HFFc6 (cell line): Measurements from ENCODE around the gene RASSF8. TPM values are rescaled to one million over a fixed set of nuclear protein-coding genes. Genes with fewer than 3 reads are reported as not detected.

Experiments used
- DNase-seq: peaks from one replicate; pipeline ENCODE4 v3.0.0-alpha.2; 2018
- H3K27ac Mint-ChIP-seq: 2 replicates; pipeline ENCODE4 v1.8.0; 2020; ENCODE audit warnings: mild to moderate bottlenecking, mixed read lengths
- H3K27me3 Mint-ChIP-seq: 2 replicates; pipeline ENCODE4 v1.8.0; 2021; ENCODE audit warnings: mild to moderate bottlenecking, moderate library complexity, mixed read lengths; ENCODE audit not compliant: insufficient read depth
- H3K36me3 Mint-ChIP-seq: 2 replicates; pipeline ENCODE4 v1.8.0; 2021; ENCODE audit warnings: low read depth, mixed read lengths
- H3K4me1 Mint-ChIP-seq: 2 replicates; pipeline ENCODE4 v1.8.0; 2020; ENCODE audit warnings: low read depth, mixed read lengths
- H3K4me3 Mint-ChIP-seq: 2 replicates; pipeline ENCODE4 v1.8.0; 2020; ENCODE audit warnings: mild to moderate bottlenecking, moderate library complexity, mixed read lengths
- H3K9me3 Mint-ChIP-seq: 2 replicates; pipeline ENCODE4 v1.8.0; 2020; ENCODE audit warnings: mild to moderate bottlenecking, mixed read lengths
- CTCF ChIP-seq: fragments of 200-600 bp; sonication (generic); IDR thresholded peaks from 2 replicates; pipeline ENCODE4 v1.5.0; 2021; ENCODE audit warnings: antibody characterized with exemption, mild to moderate bottlenecking
- long read RNA-seq: library from polyadenylated mRNA; unstranded; transcript quantifications from one replicate; pipeline ENCODE4 v2.0.0, GENCODE V29; 2019
- total RNA-seq, 6 experiments: library from RNA; stranded (reverse); fragmentation: NEBNext Ultra II Directional; extraction: Animal tissue kit (Norgen Biotek cat#: 25700); gene quantifications; 2 replicates in 1 of 6; 3 replicates in 5 of 6; pipeline ENCODE4 v1.2.3, GENCODE V29; 2021

Gene RASSF8, protein sequence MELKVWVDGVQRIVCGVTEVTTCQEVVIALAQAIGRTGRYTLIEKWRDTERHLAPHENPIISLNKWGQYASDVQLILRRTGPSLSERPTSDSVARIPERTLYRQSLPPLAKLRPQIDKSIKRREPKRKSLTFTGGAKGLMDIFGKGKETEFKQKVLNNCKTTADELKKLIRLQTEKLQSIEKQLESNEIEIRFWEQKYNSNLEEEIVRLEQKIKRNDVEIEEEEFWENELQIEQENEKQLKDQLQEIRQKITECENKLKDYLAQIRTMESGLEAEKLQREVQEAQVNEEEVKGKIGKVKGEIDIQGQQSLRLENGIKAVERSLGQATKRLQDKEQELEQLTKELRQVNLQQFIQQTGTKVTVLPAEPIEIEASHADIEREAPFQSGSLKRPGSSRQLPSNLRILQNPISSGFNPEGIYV
- 10 to 100 TPM; 61.7 to 84.5 (median 77.0) TPM for total RNA-seq
- long read RNA-seq, partial matches to known transcripts = 0 of 4 reads
- long read RNA-seq, other reads (novel, unspliced or antisense) = 4 of 4 reads

- Mint-ChIP-seq H3K4me1 (peaks cover 59% of the 10 kb centered on the region), H3K27me3 (peaks cover 3% of the 10 kb centered on the region)
- peak; percentile 48 for DNase-seq
These were observed at the start of gene RASSF8 for GRCh38 chr12:25958428-25959070. Gene RASSF8, plus strand, starts transcription at chr12:25958682. Its CDS starts 96,662 bp downstream, at chr12:26055344.

DNA sequence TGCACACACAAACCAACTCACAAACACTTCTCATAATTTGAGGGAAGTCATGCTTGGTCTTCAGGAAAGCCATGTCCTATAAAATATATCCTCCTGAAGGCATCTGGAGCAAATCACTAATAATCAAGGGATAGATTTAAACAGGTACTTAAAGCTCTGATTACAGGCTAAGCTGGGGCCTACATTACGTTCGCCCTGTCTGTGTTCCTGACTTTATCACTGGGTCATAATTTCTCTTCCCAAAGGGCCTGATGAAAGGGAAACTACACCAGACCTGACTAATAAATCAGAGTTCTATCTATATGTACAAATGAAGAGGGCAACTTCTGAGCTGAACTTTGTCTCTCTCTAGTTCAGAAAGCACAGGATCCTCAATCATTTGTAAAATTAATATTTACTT, 43.9 kb upstream of the RASSF8 start:
- no peak for TF ChIP-seq CTCF
- peaks cover 4% of the 10 kb centered on the region; the same call in 1 of the 2 replicates for H3K27me3 Mint-ChIP-seq
- DNase-seq = no peak
- no peak overlapping the region for H3K27ac Mint-ChIP-seq
- no peak overlapping the region for H3K4me3 Mint-ChIP-seq
- H3K36me3 Mint-ChIP-seq = no peaks in the 10 kb centered on the region
- H3K4me1 Mint-ChIP-seq = peaks cover 2% of the 10 kb centered on the region; the same call in 1 of the 2 replicates
- H3K9me3 Mint-ChIP-seq = no peaks in the 10 kb centered on the region

More at GRCh38 chr12:25958428-25959070, at the start of gene RASSF8:
- H3K4me3 Mint-ChIP-seq = peak within 1 kb of the TSS; percentile 94
- peaks cover 35% of the 10 kb centered on the region for H3K36me3 Mint-ChIP-seq
- peak within 1 kb of the TSS; percentile 96 for H3K27ac Mint-ChIP-seq
- TF ChIP-seq CTCF = no peak; the same call in 1 of the 2 replicates
- H3K9me3 Mint-ChIP-seq = no peaks in the 10 kb centered on the region

DNA sequence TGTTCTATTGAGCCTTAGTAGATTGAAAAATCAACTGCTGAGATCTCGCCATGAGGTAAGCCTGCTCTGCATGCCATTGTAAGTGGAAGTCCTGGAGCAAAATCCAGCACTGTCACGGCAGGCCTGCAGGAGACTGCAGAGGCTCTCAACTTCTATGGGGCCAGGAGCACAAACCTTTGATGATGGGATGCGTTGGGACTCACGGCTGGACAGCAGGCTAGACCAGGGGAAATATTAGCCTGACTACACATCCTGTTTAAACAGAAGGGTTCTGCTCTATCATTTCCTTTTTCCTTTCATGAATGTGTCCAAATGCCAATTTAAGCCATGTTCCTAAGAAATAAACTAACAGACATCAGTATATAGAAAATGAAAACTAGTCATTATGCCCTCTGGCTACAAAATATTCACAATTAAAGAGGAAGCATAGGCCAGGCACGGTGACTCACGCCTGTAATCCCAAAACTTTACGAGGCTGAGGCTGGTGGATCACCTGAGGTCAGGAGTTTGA, 33.9 kb upstream of the RASSF8 start:
- DNase-seq = peak; percentile 88
- Mint-ChIP-seq H3K9me3 (no peaks in the 10 kb centered on the region), H3K27me3 (no peaks in the 10 kb centered on the region), H3K4me1 (peaks cover 40% of the 10 kb centered on the region), H3K4me3 (peak overlapping the region; percentile 49), H3K36me3 (no peaks in the 10 kb centered on the region; the same call in 1 of the 2 replicates), H3K27ac (peak overlapping the region; percentile 81)
- TF ChIP-seq CTCF = no peak

DNA sequence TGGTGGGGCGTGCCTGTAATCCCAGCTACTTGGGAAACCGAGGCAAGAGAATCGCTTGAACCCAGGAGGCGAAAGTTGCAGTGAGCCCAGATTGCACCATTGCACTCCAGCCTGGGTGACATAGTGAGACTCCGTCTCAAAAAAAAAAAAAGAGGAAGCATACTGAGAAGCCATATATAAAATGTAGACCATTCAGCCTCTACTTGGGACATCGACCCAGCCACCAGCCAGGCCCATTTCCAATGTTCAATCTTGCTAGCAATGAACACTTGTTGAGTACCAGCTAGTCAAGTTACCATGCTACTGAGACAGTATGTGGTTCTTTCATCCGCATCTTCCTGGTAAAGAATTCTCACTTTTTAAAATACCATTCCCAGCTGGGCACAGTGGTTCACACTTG, 33.4 kb upstream of the RASSF8 start:
- Mint-ChIP-seq H3K27ac (no peak overlapping the region), H3K4me3 (no peak overlapping the region)

More for the DNA sequence above, 33.4 kb upstream of the RASSF8 start:
- H3K27me3 Mint-ChIP-seq = no peaks in the 10 kb centered on the region
- no peaks in the 10 kb centered on the region for H3K9me3 Mint-ChIP-seq
- TF ChIP-seq CTCF = no peak
- H3K36me3 Mint-ChIP-seq = no peaks in the 10 kb centered on the region; the same call in 1 of the 2 replicates
- H3K4me1 Mint-ChIP-seq = peaks cover 35% of the 10 kb centered on the region
- DNase-seq = no peak
